Measurements from ENCODE around the gene NEO1.

NEO1 gene

DNA sequence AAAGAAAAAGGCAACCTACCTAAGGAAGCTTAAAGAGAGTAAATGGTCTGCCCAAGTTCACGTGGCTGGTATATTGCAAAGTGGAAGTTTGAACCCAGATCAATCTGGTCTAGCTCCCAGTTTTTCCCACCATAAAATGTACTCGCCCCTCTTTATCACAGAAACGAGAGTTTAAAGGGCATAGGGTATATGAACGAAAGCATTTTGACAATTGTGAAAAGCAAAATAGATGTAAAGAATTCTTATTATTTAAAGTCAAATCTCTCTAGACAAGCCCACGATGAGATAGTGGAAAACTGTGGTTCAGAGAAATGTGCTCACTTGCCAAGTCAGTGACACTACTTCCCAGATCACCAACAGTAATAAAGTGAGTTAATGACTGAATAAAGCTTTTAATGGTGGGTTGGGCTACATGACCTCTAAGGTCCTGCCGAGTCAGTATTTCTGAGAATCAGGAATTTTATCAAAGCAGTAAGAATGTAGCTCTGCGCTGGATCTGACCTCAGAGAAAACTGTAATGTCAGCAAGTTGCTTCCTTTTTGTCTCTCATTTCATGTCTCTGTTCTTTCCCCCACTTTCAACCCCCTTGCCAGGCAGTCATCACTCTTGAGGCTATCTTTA is 23.3 kb upstream of the NEO1 start:
- TF ChIP-seq, protein P1, sequence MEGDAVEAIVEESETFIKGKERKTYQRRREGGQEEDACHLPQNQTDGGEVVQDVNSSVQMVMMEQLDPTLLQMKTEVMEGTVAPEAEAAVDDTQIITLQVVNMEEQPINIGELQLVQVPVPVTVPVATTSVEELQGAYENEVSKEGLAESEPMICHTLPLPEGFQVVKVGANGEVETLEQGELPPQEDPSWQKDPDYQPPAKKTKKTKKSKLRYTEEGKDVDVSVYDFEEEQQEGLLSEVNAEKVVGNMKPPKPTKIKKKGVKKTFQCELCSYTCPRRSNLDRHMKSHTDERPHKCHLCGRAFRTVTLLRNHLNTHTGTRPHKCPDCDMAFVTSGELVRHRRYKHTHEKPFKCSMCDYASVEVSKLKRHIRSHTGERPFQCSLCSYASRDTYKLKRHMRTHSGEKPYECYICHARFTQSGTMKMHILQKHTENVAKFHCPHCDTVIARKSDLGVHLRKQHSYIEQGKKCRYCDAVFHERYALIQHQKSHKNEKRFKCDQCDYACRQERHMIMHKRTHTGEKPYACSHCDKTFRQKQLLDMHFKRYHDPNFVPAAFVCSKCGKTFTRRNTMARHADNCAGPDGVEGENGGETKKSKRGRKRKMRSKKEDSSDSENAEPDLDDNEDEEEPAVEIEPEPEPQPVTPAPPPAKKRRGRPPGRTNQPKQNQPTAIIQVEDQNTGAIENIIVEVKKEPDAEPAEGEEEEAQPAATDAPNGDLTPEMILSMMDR (IDR thresholded peaks at IDR 0.05; ENCODE audit: control insufficient read depth, insufficient read depth, low read depth, low read length, missing control alignments), result no peak
- DNase-seq (ENCODE audit: low read depth), result no peak
- H3K4me3 ChIP-seq (ENCODE audit: control insufficient read depth, low read depth, low read length), result no peak overlapping the region

GRCh38 chr15:73030122-73030679 is 22.1 kb upstream of the NEO1 start:
- TF ChIP-seq, protein P1 (IDR thresholded peaks at IDR 0.05; ENCODE audit: control insufficient read depth, insufficient read depth, low read depth, low read length, missing control alignments), result no peak
- no peak overlapping the region for H3K4me3 ChIP-seq (ENCODE audit: control insufficient read depth, low read depth, low read length)
- no peak for DNase-seq (ENCODE audit: low read depth)

GRCh38 chr15:73031648-73032047 is 20.6 kb upstream of the NEO1 start:
- TF ChIP-seq, protein P1 (IDR thresholded peaks at IDR 0.05; ENCODE audit: control insufficient read depth, insufficient read depth, low read depth, low read length, missing control alignments), result no peak
- no peak overlapping the region for H3K4me3 ChIP-seq (ENCODE audit: control insufficient read depth, low read depth, low read length)
- no peak for DNase-seq (ENCODE audit: low read depth)

DNA sequence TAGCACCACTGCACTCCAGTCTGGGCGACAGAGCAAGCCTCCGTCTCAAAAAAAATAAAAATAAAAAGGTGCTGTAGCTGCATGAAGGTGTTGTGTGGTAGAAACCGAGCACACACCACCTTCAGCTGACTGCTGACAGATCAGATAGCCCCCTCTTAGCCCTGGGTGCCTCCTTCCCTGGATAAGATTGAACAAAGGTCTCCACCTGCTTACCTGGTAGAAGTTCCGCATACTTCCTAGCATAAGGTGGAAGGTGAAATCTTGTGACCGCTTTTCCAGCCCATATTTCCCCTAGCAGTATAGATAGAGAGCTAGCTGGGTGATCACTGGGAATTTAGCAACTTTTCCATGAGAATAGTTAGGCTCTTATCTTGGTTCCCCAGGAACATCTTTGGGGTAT is 18.7 kb upstream of the NEO1 start:
- DNase-seq (ENCODE audit: low read depth), result no peak
- no peak overlapping the region for H3K4me3 ChIP-seq (ENCODE audit: control insufficient read depth, low read depth, low read length)
- TF ChIP-seq, protein P1 (IDR thresholded peaks at IDR 0.05; ENCODE audit: control insufficient read depth, insufficient read depth, low read depth, low read length, missing control alignments), result no peak

- no peak overlapping the region for H3K4me3 ChIP-seq (ENCODE audit: control insufficient read depth, low read depth, low read length)
- TF ChIP-seq, protein P1 (IDR thresholded peaks at IDR 0.05; ENCODE audit: control insufficient read depth, insufficient read depth, low read depth, low read length, missing control alignments), result no peak
- no peak for DNase-seq (ENCODE audit: low read depth)
These were observed 18.0 kb upstream of the NEO1 start for GRCh38 chr15:73034221-73034620.

GRCh38 chr15:73035221-73035620 is 17.0 kb upstream of the NEO1 start:
- no peak for DNase-seq (ENCODE audit: low read depth)
- TF ChIP-seq, protein P1 (IDR thresholded peaks at IDR 0.05; ENCODE audit: control insufficient read depth, insufficient read depth, low read depth, low read length, missing control alignments), result no peak
- no peak overlapping the region for H3K4me3 ChIP-seq (ENCODE audit: control insufficient read depth, low read depth, low read length)
